WTC11 (cell line): Measurements from ENCODE around the gene ERC1.

Experiments used
- ESRRA ChIP-seq: sonication (generic); formaldehyde crosslinking; IDR thresholded peaks from 2 replicates; pipeline ENCODE4 v1.8.1; 2022; ENCODE audit warnings: mild to moderate bottlenecking, missing genetic modification reagents, borderline replicate concordance
- FOXJ3 ChIP-seq: sonication (generic); formaldehyde crosslinking; IDR thresholded peaks from 2 replicates; pipeline ENCODE4 v1.9.0; 2021; ENCODE audit warnings: missing genetic modification reagents, mild to moderate bottlenecking, borderline replicate concordance
- FOXK1 ChIP-seq: sonication (generic); formaldehyde crosslinking; IDR thresholded peaks from 2 replicates; pipeline ENCODE4 v1.8.0; 2022; ENCODE audit warnings: mild to moderate bottlenecking, moderate library complexity, missing genetic modification reagents
- JUN ChIP-seq: sonication (generic); formaldehyde crosslinking; IDR thresholded peaks from 2 replicates; pipeline ENCODE4 v1.8.0; 2023; ENCODE audit warnings: mild to moderate bottlenecking, missing genetic modification reagents
- NFYB ChIP-seq: sonication (generic); formaldehyde crosslinking; conservative IDR thresholded peaks from 2 replicates; pipeline ENCODE4 v1.8.0; 2022; ENCODE audit warnings: low read depth, missing genetic modification reagents
- ZNF317 ChIP-seq: sonication (generic); formaldehyde crosslinking; IDR thresholded peaks from 2 replicates; pipeline ENCODE4 v1.8.1; 2023; ENCODE audit warnings: low read depth, mild to moderate bottlenecking, moderate library complexity, missing genetic modification reagents, borderline replicate concordance
- TF ChIP-seq, protein P1 (sequence below): sonication (generic); formaldehyde crosslinking; IDR thresholded peaks from 2 replicates; pipeline ENCODE4 v1.8.0; 2022; ENCODE audit warnings: mild to moderate bottlenecking, missing genetic modification reagents
- TF ChIP-seq, protein P2 (sequence below): fragments of 200-600 bp; IDR thresholded peaks from 2 replicates; pipeline ENCODE4 v1.8.0; 2022; ENCODE audit warnings: antibody characterized with exemption
- TF ChIP-seq, protein P3 (sequence below): sonication (generic); formaldehyde crosslinking; conservative IDR thresholded peaks from 2 replicates; pipeline ENCODE4 v1.8.1; 2023; ENCODE audit warnings: mild to moderate bottlenecking, low read depth, missing genetic modification reagents, moderate library complexity
- TF ChIP-seq, protein P4 (sequence below): sonication (generic); formaldehyde crosslinking; IDR thresholded peaks from 2 replicates; pipeline ENCODE4 v1.8.1; 2023; ENCODE audit warnings: mild to moderate bottlenecking, missing genetic modification reagents
- TF ChIP-seq, protein P5 (sequence below): sonication (generic); formaldehyde crosslinking; IDR thresholded peaks from 2 replicates; pipeline ENCODE4 v1.8.1; 2023; ENCODE audit warnings: mild to moderate bottlenecking, missing genetic modification reagents, moderate library complexity
- TF ChIP-seq, protein P6 (sequence below): sonication (generic); formaldehyde crosslinking; IDR thresholded peaks from 2 replicates; pipeline ENCODE4 v1.8.0; 2022; ENCODE audit warnings: mild to moderate bottlenecking, missing genetic modification reagents
- TF ChIP-seq, protein P7 (sequence below): fragments of 250-450 bp; sonication (Bioruptor Pico); IDR thresholded peaks from 2 replicates; pipeline ENCODE4 v1.9.0; 2021; ENCODE audit warnings: mild to moderate bottlenecking

DNA sequence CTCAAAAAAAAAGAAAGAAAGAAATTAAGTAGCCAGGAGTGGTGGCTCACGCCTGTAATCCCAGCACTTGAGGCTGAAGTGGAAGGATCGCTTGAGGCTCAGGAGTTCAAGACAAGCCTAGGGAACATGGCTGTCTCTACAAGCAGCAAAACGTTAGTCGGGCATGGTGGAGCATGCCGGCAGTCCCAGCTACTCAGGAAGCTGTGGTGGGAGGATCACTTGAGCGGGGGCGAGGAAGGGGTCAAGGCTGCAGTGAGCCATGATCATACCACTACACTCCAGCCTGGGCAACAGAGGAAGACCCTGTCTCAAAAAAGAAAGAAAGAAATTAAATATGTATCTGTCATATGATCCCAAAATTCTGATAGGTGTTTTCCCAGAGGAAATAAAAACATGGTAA, 46.8 kb upstream of the ERC1 start:
- TF ChIP-seq, protein P1, sequence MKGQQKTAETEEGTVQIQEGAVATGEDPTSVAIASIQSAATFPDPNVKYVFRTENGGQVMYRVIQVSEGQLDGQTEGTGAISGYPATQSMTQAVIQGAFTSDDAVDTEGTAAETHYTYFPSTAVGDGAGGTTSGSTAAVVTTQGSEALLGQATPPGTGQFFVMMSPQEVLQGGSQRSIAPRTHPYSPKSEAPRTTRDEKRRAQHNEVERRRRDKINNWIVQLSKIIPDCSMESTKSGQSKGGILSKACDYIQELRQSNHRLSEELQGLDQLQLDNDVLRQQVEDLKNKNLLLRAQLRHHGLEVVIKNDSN (CRISPR knock-in tag), result no peak
- TF ChIP-seq, protein P2, sequence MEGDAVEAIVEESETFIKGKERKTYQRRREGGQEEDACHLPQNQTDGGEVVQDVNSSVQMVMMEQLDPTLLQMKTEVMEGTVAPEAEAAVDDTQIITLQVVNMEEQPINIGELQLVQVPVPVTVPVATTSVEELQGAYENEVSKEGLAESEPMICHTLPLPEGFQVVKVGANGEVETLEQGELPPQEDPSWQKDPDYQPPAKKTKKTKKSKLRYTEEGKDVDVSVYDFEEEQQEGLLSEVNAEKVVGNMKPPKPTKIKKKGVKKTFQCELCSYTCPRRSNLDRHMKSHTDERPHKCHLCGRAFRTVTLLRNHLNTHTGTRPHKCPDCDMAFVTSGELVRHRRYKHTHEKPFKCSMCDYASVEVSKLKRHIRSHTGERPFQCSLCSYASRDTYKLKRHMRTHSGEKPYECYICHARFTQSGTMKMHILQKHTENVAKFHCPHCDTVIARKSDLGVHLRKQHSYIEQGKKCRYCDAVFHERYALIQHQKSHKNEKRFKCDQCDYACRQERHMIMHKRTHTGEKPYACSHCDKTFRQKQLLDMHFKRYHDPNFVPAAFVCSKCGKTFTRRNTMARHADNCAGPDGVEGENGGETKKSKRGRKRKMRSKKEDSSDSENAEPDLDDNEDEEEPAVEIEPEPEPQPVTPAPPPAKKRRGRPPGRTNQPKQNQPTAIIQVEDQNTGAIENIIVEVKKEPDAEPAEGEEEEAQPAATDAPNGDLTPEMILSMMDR, result no peak
- TF ChIP-seq, protein P3, sequence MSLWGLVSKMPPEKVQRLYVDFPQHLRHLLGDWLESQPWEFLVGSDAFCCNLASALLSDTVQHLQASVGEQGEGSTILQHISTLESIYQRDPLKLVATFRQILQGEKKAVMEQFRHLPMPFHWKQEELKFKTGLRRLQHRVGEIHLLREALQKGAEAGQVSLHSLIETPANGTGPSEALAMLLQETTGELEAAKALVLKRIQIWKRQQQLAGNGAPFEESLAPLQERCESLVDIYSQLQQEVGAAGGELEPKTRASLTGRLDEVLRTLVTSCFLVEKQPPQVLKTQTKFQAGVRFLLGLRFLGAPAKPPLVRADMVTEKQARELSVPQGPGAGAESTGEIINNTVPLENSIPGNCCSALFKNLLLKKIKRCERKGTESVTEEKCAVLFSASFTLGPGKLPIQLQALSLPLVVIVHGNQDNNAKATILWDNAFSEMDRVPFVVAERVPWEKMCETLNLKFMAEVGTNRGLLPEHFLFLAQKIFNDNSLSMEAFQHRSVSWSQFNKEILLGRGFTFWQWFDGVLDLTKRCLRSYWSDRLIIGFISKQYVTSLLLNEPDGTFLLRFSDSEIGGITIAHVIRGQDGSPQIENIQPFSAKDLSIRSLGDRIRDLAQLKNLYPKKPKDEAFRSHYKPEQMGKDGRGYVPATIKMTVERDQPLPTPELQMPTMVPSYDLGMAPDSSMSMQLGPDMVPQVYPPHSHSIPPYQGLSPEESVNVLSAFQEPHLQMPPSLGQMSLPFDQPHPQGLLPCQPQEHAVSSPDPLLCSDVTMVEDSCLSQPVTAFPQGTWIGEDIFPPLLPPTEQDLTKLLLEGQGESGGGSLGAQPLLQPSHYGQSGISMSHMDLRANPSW (CRISPR knock-in tag), result no peak
- TF ChIP-seq FOXJ3 (no peak), FOXK1 (CRISPR knock-in tag) (no peak), ESRRA (CRISPR knock-in tag) (no peak), ZNF317 (no peak), NFYB (no peak), JUN (CRISPR knock-in tag) (no peak)
- TF ChIP-seq, protein P4, sequence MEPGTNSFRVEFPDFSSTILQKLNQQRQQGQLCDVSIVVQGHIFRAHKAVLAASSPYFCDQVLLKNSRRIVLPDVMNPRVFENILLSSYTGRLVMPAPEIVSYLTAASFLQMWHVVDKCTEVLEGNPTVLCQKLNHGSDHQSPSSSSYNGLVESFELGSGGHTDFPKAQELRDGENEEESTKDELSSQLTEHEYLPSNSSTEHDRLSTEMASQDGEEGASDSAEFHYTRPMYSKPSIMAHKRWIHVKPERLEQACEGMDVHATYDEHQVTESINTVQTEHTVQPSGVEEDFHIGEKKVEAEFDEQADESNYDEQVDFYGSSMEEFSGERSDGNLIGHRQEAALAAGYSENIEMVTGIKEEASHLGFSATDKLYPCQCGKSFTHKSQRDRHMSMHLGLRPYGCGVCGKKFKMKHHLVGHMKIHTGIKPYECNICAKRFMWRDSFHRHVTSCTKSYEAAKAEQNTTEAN, result no peak
- TF ChIP-seq, protein P5, sequence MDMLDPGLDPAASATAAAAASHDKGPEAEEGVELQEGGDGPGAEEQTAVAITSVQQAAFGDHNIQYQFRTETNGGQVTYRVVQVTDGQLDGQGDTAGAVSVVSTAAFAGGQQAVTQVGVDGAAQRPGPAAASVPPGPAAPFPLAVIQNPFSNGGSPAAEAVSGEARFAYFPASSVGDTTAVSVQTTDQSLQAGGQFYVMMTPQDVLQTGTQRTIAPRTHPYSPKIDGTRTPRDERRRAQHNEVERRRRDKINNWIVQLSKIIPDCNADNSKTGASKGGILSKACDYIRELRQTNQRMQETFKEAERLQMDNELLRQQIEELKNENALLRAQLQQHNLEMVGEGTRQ (CRISPR knock-in tag), result no peak
- TF ChIP-seq, protein P6, sequence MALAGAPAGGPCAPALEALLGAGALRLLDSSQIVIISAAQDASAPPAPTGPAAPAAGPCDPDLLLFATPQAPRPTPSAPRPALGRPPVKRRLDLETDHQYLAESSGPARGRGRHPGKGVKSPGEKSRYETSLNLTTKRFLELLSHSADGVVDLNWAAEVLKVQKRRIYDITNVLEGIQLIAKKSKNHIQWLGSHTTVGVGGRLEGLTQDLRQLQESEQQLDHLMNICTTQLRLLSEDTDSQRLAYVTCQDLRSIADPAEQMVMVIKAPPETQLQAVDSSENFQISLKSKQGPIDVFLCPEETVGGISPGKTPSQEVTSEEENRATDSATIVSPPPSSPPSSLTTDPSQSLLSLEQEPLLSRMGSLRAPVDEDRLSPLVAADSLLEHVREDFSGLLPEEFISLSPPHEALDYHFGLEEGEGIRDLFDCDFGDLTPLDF, result no peak
- TF ChIP-seq, protein P7, sequence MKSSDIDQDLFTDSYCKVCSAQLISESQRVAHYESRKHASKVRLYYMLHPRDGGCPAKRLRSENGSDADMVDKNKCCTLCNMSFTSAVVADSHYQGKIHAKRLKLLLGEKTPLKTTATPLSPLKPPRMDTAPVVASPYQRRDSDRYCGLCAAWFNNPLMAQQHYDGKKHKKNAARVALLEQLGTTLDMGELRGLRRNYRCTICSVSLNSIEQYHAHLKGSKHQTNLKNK, result no peak
